EL (cell line): Measurements from ENCODE around the gene ERBB4.

Experiments
- DNase-seq: peaks from one replicate; pipeline ENCODE4 v3.0.0-alpha.2; 2016

The ERBB4 gene

GRCh38 chr2:211440107-211440506, 1098.5 kb downstream of the ERBB4 start:
- no peak for DNase-seq

- no peak for DNase-seq
Measured at GRCh38 chr2:211439011-211439410, 1099.6 kb downstream of the ERBB4 start.

GRCh38 chr2:211437396-211437795, 1101.2 kb downstream of the ERBB4 start:
- DNase-seq: no peak

GRCh38 chr2:211436182-211436581, 1102.4 kb downstream of the ERBB4 start:
- DNase-seq: no peak

GRCh38 chr2:211435331-211435730, 1103.3 kb downstream of the ERBB4 start:
- DNase-seq: no peak

GRCh38 chr2:211434773-211435172, 1103.8 kb downstream of the ERBB4 start:
- DNase-seq: no peak

GRCh38 chr2:211429256-211429920, 1109.2 kb downstream of the ERBB4 start:
- DNase-seq: no peak

- no peak for DNase-seq
Measured at GRCh38 chr2:211426240-211426639, 1112.4 kb downstream of the ERBB4 start.

- DNase-seq: no peak
Measured at GRCh38 chr2:211423018-211423417, 1115.6 kb downstream of the ERBB4 start.

GRCh38 chr2:211417544-211417943, 1121.1 kb downstream of the ERBB4 start:
- DNase-seq: no peak

GRCh38 chr2:211416373-211416772, 1122.2 kb downstream of the ERBB4 start:
- DNase-seq: no peak

- DNase-seq: no peak
Measured at GRCh38 chr2:211413746-211414145, 1124.9 kb downstream of the ERBB4 start.

GRCh38 chr2:211408483-211408891, 1130.1 kb downstream of the ERBB4 start:
- DNase-seq: no peak

GRCh38 chr2:211407076-211407475, 1131.5 kb downstream of the ERBB4 start:
- no peak for DNase-seq

GRCh38 chr2:211405036-211405435, 1133.6 kb downstream of the ERBB4 start:
- DNase-seq: no peak

GRCh38 chr2:211404098-211404497, 1134.5 kb downstream of the ERBB4 start:
- no peak for DNase-seq

- no peak for DNase-seq
Measured at GRCh38 chr2:211401328-211401727, 1137.3 kb downstream of the ERBB4 start.

- DNase-seq: no peak
Measured at GRCh38 chr2:211397764-211398163, 1140.8 kb downstream of the ERBB4 start.

- DNase-seq: no peak
Measured at GRCh38 chr2:211396815-211397214, 1141.8 kb downstream of the ERBB4 start.

- DNase-seq: no peak
Measured at GRCh38 chr2:211391189-211391567, 1147.4 kb downstream of the ERBB4 start.

GRCh38 chr2:211390536-211391188, 1147.9 kb downstream of the ERBB4 start:
- DNase-seq: no peak

- DNase-seq: no peak
Measured at GRCh38 chr2:211387734-211388133, 1150.9 kb downstream of the ERBB4 start.

GRCh38 chr2:211380041-211380440, 1158.6 kb downstream of the ERBB4 start:
- DNase-seq: no peak

- no peak for DNase-seq
Measured at GRCh38 chr2:211376410-211376809, 1162.2 kb downstream of the ERBB4 start.

- no peak for DNase-seq
Measured at GRCh38 chr2:211373203-211373602, 1165.4 kb downstream of the ERBB4 start.
